Testis (tissue), 2 donors: ENCODE measurements around the gene MPPE1.

Experiments used
- POLR2A ChIP-seq: fragments of 450-650 bp; IDR thresholded peaks from one replicate; pipeline ENCODE4 v1.6.1; 2017; ENCODE audit warnings: antibody characterized with exemption, mild to moderate bottlenecking, moderate library complexity
- TF ChIP-seq, protein P1 (sequence below), 3 experiments: fragments of 450-650 bp in 2 of 3; fragments of 200-600 bp in 1 of 3; sonication (generic) in 1 of 3; IDR thresholded peaks; one replicate each; pipeline ENCODE4 v1.5.1; 2016 to 2019; ENCODE audit warnings: antibody characterized with exemption in 3 of 3, mild to moderate bottlenecking in 2 of 3, moderate library complexity in 1 of 3

DNA sequence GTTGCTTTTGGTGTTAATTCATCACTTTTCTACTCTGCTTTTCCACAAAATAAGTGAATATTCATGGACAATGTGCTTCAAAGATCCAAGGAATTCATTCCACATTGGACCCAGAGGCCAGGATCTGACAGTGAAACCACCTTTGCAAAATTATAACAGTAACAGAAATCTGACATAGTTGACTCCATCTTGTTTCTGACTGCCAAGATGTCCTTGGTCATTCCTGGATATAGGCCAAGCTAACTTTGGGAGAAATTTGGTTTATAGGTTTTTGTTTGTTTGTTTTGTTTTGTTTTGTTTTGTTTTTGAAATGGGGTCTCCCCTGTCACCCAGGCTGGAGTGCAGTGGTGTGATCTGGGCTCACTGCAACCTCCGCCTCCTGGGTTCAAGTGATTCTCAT, 10.3 kb downstream of the MPPE1 start:
- TF ChIP-seq, protein P1, sequence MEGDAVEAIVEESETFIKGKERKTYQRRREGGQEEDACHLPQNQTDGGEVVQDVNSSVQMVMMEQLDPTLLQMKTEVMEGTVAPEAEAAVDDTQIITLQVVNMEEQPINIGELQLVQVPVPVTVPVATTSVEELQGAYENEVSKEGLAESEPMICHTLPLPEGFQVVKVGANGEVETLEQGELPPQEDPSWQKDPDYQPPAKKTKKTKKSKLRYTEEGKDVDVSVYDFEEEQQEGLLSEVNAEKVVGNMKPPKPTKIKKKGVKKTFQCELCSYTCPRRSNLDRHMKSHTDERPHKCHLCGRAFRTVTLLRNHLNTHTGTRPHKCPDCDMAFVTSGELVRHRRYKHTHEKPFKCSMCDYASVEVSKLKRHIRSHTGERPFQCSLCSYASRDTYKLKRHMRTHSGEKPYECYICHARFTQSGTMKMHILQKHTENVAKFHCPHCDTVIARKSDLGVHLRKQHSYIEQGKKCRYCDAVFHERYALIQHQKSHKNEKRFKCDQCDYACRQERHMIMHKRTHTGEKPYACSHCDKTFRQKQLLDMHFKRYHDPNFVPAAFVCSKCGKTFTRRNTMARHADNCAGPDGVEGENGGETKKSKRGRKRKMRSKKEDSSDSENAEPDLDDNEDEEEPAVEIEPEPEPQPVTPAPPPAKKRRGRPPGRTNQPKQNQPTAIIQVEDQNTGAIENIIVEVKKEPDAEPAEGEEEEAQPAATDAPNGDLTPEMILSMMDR (IDR thresholded peaks at IDR 0.05): no peak
- no peak for TF ChIP-seq POLR2A
